NCI-H446 treated with DMSO at 0.1 percent for 48 hours (cell line): ENCODE measurements around the gene DNAJB6.
"Not testable (repeated sequence)": the region's sequence is repeated elsewhere in the genome, so short reads cannot be mapped to it uniquely, and the experiment has no call there.

Experiments
- DNase-seq: peaks from one replicate; lab custom pipeline; 2025; lab: John Stamatoyannopoulos, UW

Gene DNAJB6

GRCh38 chr7:157329447-157329846, 7.4 kb upstream of the DNAJB6 start:
- no peak for DNase-seq

GRCh38 chr7:157330567-157330966, 6.2 kb upstream of the DNAJB6 start:
- not testable (repeated sequence) for DNase-seq

DNA sequence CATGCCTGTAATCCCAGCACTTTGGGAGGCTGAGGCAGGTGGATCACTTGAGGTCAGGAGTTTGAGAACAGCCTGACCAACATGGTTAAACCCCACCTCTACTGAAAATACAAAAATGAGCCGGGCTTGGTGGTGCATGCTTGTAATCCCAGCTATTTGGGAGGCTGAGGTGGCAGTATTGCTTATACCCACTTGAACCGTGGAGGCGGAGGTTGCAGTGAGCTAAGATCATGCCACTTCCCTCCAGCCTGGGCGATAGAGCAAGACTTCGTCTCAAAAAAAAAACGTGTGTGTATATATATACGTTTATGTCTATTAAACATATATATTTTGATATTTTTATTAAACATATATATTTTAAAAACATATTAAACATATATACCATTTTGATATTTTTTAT, 5.8 kb upstream of the DNAJB6 start:
- DNase-seq, result not testable (repeated sequence)

GRCh38 chr7:157335236-157335635, 1.6 kb upstream of the DNAJB6 start:
- no peak for DNase-seq

- no peak for DNase-seq
These were observed 817 bp upstream of the DNAJB6 start for GRCh38 chr7:157335991-157336382.

DNA sequence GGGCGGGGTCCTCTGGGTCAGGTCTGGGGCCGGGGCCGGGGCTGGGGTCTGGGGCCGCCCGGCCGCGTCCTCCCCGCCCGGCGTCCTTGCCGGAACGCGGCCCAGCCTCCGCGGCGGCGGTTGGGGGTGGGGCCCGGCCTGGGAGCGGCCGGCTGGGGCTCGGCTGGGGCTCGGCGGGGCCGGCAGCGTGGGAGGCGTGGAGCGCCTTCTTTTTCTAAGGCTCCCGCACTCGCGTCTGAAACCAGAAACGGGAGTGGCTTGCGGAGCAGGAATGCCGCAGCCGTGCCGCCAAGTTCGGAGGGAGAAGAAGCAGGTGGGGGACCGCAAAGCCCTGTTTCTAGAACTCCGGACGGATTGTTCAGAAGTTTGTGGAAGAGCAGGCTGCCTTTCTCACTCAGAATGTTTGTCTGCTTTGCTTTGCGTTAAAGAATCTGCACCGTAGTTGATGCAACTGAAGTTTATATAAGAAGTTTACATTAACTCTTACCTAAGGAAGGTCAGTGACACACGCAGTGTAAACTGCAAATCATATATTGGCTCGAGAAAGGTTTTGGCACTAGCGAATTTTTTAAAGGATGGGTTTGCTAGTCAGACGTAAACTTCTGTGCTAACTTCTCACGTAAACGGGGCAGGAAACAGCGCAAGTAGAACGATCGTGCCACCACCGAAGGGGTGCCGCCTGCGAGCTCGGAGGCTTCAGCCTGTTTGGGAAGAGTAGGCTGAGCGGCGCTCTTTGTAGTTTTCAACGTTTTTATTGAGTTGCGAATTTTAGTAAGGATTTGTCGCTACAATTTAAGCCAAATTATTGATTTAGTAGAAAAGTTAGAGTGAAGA, 729 bp downstream of the DNAJB6 start:
- DNase-seq, result no peak

DNA sequence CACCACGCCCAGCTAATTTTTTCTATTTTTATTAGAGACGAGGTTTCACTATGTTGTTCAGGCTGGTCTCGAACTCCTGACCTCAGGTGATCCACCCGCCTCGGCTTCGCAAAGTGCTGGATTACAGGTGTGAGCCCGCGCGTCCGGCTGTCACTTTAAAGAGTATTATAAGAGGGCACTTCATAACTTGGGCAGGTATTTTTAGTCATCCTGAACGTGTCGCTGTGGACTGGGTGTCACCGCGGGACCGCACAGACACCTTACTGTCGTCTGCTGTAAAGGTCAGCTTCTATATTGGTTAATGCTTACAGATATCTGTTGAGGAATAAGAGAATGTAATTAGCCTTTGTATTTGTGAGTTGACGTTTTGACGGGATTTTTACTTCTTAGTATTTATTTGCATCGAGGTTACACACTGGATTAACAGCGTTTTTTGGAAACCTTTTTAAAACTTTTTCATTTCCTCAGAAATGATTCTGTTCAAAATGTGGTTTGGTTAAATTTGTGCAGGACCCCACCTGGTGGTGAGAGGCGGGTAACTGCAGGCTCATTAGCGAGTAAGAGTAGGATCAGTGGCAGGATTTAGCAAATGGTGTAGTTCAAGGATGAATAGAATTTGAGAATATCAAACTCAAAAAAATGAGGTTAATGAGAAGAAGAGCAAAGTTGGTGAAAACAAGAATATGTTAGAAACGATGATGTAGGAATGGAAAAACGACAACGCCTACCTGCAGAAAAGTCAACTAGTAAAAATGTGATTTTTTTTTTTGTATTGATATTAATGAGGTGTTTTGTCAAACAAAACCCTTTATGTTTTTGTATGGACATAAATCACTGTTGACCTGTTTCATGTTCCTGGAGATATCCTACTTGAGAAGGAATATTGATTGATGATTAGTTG, 3.2 kb downstream of the DNAJB6 start:
- DNase-seq, result peak; percentile 20

- no peak for DNase-seq
These were observed 10.6 kb downstream of the DNAJB6 start for GRCh38 chr7:157347217-157347904.

- no peak for DNase-seq
These were observed 11.7 kb downstream of the DNAJB6 start for GRCh38 chr7:157348548-157348947.

- DNase-seq, result no peak
These were observed 15.7 kb downstream of the DNAJB6 start for GRCh38 chr7:157352516-157352915.

GRCh38 chr7:157355784-157356511, 19.1 kb downstream of the DNAJB6 start:
- no peak for DNase-seq

GRCh38 chr7:157357129-157358040, 20.6 kb downstream of the DNAJB6 start:
- no peak for DNase-seq

DNA sequence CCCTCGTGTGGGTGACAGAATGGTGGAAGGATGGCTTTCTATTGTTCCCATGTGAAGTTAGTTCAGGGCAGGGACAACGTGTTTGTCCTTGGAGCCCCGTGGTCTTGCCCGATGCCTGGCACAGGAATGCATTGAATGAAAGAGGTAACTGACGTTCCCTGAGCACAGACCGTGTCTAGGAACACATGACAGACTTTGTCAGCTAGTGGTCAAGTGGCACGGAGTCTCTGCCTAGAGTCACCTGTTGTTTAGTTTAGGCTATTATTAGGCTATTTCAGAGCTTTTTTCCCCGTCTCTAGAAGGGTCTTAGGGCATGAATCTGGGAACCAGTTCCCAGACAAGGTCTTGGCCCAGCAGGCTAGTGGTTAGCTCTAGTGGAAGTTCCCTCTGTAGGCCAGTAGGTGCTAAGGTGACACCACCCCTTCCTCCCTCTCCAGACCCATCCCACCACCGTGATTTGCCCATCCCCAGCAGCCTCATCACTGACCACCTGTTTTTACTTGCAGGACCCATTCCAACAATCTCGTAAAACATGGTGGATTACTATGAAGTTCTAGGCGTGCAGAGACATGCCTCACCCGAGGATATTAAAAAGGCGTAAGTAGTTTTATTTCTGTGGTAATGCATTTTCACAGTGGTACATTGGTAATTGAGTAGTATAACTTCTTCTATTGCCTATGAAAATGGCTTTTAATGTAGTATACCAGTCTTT, 21.4 kb downstream of the DNAJB6 start:
- DNase-seq, result no peak

GRCh38 chr7:157358753-157359096, 21.9 kb downstream of the DNAJB6 start:
- DNase-seq, result no peak

DNA sequence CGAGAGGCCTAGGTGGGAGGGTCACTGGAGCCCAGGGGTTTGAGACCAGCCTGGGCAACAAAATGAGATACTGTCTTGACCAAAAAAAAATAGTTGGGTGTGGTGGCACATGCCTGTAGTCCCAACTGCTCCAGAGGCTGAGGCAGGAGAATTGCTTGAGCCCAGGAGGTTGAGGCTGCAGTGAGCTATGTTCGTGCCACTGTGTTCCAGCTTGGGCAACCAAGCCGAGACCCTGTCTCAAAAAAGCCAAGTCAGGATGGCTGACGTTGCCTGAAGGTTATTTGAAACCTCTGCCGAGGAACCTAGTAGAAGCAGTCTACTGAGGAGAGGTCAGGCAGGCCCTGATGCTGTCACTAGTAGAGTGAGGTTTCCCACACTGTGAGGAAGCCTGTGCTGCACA, 22.8 kb downstream of the DNAJB6 start:
- no peak for DNase-seq

DNA sequence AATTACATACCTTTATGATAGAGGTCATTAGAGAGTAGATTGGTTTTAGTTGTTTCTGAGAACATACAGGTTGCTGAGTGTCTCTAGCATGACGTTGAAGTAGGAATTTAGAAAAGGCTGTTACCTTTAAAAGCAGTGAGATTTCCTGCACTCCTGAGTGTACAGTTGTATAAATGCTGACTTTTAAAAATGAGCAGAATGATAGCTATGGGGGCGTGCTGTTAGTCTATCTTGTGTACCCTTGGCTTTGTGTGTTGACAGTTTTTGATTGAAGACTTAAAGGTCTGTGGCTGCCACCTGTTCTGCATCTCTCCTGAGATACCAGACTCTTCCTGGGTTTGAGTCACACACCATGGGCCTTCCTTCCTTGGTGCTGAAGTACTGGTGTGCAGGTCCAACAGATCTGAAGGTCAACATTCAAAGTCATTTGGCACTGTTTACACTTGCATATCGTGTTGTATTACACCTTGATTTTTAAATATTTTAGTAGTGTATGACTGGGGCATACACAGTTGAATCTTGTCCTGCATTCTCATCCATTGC, 23.8 kb downstream of the DNAJB6 start:
- no peak for DNase-seq

GRCh38 chr7:157361537-157361936, 24.7 kb downstream of the DNAJB6 start:
- no peak for DNase-seq

DNA sequence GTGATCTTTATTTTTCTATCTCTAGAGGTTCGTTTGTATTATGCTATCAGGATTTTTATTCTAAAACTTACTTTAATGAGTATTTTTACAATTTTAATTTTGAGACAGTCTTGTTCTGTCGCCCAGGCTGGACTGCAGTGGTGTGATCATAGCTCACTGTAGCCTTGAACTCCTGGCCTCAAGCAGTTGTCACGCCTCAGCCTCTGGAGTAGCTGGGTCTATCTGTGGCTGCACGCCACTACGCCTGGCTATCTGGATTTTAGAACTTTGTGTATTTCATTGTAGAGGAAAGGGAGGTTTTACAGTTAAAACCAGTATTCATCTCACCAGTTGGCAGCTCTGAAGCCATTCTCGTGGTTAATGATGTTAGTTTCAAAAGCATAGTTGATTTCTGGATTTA, 25.9 kb downstream of the DNAJB6 start:
- DNase-seq, result no peak

DNA sequence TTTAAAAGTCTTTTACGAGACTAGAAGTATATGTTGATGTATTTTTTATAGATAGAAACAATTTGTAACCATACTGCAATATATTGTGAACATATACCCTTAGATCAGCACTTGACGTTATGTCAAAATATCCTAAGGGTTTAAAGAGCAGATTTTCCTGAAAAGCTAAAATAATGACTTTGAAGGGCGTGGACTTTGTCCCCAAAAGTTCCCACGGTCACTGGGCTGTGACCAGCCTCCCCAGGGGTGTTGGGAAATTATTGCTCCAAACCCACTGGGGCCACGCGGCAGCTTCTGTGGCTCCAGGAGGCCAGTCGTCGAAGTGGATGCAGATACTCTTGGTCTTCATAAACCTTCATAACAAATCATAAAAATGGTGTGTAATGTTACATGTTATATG, 29.9 kb downstream of the DNAJB6 start:
- DNase-seq, result no peak

DNA sequence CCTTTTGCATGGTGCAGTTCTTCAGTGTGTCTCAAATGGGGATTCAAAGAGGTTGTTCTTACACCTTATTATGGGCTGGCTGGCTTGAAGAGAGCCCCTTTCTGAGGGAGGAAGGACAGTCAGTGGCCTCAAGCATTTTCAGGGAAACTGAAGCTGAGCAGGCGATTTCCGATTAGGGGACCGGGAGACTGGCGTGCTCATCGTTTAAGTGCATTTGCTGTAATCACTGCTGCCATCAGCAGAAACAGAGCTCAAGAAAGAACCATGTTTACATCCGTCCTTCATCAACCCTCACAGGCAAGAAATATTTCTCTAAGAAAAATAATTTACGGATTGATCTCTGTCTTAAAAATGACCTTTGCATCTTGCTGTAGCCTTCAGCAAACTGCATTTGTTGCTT, 32.2 kb downstream of the DNAJB6 start:
- no peak for DNase-seq
